Amygdala (tissue), 56 donors: Measurements from ENCODE around the gene HLA-DOA.

Source experiments
- DNase-seq, 56 donors: peaks; one replicate each; lab custom pipeline; 2025; lab: John Stamatoyannopoulos, UW

The HLA-DOA gene

DNA sequence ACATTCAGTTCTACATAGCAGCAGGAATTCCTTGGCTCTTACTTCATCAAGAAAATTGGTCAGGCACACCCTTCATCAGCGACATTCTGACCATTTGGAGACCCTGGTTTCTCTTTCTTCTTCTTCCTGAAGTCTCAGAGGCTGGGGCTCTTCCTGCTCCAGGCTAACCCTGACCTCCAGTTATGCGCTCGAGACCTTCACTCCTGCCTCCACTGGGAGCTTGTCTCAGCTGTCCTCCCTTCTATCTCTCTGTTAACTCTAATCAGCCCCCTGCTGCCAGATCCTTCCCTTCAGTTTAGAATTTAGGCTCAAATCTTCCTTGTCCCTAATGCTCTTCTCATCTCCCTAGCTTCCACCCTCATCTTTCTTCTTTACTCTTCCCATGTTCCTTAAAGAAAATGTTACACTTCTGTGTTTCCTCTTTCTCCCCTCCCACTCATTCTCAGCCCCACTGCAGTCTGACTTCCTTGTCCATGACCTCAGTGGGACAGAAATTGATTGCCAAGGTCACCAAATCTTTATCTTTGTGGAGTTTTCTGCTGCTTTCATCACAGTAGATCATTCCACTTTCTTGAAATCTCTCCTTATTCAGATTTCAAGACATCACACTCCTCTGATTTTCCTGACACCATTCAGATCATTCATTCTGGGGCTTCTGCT is 8.4 kb upstream of the HLA-DOA start:
- no peak for DNase-seq

DNA sequence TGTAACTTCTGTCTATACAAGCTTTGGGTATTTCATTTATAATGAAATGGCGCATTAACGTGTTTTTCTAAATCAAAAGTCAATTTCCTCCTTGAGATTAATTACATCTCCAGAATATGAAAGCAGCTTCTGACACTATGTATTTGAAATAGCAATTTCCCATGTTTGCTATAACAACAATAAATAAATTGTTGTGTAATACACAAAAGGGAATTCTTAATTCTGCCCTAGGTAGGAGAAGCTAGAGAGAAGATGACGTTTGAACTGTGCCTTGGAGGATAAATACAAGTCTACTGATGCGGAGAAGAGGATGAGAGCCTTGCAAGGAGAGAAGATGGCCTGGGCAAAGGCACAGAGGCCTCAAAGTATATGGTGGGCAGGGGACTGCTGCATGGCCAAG is 7.6 kb upstream of the HLA-DOA start:
- DNase-seq = no peak

DNA sequence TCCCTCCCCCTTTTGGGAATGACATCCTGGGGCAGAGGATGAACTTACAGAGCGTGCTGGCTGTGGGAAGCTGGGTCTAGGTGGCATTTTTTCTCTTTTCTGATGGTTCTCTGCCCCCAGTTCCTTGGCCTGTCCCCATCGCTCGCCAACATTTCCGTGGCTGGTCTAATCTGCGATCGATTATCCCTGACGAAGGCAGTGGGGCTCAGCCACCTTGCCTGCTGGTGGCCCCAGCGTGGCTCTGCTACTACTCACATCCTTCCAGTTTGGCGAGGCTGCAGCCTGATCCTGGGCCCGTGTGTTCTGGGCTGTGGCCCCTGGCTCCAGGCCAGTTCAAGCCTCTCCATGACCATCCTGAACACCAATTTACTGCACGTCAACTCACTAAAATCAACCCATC is 6.4 kb upstream of the HLA-DOA start:
- DNase-seq = no peak

DNA sequence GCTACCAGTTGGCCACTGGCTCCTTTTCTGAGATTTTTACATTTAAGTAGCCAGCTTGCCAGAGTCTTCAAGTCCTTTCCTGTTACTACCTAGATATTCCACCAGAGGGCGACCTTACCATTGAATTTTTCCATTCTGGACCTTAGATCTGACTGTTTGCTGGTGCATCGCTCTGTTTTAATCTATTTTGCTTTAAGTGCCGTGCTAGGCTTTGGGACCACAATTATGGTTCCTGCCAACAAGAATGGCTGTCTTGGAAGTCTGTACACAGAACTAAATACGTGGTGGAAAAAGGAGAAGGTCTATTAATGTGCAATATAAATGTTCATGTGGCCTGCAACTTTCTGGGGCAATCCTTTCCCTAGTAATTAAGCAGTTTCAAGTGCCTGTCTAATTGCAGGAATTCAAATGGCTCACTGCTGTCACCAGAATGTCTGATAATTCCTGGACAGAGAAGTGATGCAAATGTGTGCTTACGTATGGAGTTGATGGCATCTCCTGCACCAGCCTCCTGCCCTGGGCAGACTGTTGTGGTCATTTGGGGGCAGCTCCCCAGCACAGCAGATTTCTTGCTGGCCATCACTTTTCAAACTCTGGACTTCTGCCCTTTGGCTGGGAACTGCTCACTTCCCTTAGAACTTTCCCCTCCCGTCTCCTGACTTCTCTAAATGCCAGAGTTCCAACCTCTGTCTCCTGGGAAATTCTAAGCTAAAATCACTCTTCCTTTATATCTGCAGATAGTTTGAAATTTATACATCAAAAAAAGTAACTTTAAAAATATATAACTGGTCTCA is 5.6 kb upstream of the HLA-DOA start:
- peak in 21 of 56 donors; percentile 3 to 72 (median 22) for DNase-seq

DNA sequence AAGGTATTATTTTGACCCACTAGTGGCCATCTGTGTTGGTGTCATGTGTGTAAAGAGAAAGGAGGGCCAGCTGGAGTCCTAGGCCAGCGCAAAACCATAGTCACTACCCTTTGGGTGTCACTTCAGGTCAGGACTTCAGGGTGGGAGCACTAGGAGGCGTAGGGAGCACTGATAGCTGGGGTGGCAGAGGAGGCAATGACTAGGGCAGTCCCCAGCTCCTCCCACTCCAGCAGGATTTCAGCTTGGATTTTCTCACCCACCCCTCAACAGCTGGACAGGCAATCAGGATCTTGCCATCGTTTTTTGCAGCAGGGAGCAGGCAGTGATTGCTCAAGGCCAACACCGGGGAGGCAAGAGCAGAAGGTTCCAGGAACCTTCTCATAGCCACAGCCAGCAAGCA is 4.2 kb upstream of the HLA-DOA start:
- no peak for DNase-seq

DNA sequence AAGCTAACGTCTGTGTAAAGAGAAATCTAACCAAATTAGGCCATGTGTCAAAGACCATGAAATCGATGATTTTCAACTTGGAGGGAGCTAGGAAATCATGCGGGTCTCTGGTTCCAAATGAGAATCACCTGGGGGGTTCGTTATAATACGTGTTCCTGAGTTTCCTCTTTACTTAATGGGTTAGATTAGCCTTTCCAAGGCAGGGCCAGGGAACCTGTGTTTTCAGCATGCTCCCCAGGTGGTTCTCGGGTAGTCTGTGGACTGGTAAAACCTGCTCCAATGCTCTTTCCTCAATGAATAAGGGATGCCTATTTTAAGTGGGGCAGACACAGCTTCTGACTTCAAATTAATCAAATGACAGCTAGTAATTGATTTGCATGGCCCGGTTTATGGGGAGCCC is 965 bp upstream of the HLA-DOA start:
- DNase-seq = no peak

DNA sequence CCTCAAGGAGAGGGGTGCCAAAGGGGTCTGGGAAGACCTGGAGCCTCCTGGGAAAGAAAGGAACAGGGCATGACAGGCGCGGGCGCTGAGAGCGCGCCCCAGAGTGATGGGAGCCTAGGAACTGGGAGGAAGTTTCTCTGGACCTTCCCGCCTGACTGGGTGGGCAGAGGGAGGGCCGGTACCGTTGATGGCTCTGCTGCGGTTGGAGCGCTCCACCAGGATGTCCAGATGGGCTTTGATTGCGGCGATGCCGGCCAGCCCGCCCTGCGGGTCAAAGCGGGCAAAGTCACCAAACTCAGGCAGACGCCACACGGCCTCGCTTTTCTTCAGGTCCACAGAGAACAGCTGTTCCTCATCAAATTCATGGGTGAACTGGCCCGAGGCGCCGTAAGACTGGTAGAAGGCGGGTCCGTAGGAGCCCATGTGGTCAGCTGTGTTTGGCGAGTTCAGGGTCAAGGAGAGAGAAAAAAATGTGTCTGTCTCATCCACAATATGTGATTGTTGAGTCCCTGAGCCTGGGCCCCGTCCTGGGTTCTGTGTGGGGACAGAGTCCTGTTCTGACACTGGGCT is 1.5 kb downstream of the HLA-DOA start:
- DNase-seq = no peak

DNA sequence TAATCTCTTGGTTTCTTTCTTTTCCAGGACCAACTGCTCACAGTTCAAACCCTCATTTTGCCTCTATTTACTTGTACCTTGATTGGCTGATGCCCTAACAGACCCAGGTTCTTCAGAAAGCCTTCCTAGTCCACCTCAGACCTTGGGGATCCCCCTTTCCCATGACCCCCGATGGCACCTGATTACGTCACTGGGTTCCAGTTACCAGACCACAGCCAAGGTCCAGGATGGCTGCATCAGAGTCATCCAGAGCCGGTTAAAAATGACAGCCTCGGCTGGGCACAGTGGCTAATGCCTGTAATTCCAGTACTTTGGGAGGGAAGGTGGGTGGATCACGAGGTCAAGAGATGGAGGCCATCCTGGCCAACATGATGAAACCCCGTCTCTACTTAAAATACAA is 4.5 kb downstream of the HLA-DOA start:
- no peak for DNase-seq

DNA sequence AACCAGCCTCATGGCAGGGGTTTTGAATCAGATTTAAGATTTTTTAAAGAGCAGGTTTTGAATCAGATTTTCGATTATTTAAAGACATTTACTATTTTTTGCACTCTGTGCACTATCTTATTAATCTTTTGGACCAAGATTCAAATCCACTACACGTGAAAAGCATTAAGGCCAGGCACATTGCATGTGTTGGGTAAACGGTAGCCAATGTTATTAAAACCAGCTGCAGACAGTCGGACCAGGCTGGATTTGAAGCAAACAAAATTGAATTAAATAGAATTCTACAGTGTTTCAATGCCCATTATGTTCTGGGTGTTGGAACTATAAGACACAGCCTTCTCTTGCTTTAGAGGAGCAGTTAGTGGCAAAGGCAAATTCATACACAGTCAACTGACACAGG is 7.7 kb downstream of the HLA-DOA start:
- DNase-seq = no peak

DNA sequence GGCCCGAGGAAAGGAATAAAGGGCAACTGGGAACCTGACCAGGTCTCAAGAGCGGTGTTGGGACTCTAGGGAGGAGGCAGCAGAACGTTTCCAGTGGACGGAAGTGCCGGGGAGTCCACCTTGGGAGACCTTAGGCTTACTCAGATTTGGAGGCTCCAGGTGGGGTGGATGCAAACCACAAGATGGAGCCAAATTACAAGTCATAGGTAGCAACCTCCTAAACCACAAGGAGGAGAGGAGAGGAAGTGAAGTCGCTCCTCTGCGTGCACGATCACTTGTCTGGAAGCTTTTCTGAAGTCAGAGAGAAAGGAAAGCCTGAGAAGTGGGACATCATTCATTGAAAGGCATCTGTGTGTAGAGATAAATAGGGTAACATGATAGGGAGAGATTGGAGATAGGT is 9.3 kb downstream of the HLA-DOA start:
- no peak for DNase-seq

DNA sequence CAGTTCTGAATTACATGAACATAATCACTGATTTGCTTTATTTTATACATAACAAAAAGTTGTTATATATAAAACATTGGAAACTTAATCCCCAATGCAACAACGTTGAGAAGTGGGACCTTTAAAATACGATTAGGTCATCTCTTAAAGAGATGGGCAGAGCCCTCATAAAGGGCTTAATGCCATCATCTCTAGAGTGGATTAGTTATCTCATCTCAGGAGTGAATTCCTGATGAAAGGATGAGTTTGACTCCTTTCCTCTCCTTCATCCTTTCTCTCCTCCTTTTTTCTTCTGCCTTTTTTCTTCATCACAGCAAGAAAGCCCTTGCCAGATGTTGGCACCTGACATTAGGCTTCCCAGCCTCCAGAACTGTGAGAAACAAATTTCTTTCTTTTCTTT is 13.9 kb downstream of the HLA-DOA start:
- DNase-seq = no peak

DNA sequence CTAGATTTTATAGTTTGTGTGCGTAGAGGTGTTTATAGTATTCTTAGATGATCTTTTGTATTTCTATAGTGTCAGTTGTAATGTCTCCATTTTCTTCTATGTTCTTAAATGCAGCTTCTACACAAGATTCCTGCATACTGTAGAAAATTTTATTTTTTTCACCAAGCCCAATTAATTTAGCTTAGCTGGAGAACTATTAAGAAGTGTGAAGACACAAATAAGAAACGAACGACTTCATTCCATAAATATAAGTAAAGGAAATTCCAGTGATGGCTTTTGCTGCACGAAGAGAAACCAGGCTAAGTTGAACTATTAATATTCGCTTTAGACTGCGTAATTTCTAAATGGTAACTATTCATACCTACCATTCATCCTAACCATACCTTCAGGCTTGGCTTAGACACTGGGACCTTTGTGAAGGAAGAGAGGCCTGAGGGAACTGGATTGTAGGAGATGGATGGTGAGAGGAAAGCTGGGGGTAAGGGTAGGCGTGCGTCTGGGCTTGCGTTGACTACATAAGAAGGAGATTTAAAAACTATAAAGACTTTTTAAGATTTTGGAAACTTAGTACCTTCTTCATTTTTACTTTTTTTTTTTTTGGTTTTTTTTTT is 15.9 kb downstream of the HLA-DOA start:
- DNase-seq = no peak

DNA sequence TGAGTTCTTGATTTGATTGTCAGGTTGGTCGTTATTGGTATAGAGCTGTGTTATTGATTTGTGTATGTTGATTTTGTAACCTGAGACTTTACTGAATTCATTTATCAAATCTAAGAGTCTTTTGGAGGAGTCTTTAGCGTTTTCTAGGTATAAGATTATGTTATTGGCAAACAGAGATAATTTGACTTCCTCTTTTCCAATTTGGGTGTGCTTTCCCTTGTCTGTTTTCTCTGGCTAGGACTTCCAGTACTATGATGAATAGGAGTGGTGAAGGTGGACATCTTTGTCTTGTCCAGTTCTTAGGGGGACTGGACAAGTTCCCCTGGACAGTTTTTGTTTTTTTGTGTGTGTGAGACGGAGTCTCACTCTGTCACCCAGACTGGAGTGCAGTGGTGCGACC is 17.4 kb downstream of the HLA-DOA start:
- DNase-seq = no peak

DNA sequence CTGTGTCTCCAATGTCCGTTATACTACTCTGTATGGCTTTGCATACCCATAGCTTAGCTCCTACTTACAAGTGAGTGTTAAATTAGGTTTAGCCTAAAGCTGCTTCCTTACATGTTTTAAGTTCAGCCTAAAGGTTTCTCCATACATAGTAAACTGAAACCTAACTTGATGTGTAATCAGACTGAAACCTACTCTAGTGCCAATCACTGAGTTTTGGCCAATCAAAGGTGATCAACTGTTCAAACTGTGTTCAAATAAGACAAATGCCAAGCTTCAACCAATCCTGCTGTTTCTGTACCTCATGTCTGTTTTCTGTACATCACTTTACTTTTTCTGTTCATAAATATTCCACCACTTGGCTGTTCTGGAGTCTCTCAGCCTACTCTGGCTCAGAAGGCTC is 20.0 kb downstream of the HLA-DOA start:
- no peak for DNase-seq

DNA sequence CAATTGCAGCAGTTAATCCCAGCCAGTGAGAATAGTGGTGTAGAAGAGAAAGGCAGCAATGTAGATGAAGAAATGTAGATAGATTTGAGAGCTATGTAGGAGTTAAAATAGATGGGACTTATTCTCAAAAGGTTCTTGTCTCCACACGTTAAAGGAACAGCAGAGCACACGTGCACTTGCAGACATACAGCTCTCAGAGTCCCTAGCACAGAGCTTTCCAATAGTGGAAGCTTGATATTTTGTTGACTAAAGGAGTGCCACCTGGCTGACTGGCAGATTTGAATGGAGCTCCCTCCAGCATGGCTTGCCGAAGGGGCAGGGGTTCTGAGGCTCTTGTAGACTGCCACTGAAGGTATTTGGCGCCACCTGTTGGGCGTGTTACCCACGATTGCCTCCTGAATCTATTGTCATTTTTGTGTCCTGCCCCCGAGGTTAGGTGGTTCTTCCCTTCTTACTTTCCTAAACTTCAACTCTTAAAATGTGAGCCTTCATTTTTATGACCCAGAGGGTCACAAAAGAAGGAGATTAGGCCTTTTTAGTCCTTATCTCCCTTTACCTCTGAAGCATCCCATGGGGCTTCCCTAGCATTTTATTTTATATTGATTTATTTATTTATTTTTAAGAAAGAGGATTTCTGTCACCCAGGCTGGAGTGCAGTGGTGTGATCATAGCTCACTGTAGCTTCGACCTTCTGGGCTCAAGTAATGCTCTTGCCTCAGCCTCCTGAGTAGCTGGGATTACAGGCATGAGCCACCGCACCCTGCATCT is 24.6 kb downstream of the HLA-DOA start:
- DNase-seq = peak in 53 of 56 donors; percentile 15 to 93 (median 61)

DNA sequence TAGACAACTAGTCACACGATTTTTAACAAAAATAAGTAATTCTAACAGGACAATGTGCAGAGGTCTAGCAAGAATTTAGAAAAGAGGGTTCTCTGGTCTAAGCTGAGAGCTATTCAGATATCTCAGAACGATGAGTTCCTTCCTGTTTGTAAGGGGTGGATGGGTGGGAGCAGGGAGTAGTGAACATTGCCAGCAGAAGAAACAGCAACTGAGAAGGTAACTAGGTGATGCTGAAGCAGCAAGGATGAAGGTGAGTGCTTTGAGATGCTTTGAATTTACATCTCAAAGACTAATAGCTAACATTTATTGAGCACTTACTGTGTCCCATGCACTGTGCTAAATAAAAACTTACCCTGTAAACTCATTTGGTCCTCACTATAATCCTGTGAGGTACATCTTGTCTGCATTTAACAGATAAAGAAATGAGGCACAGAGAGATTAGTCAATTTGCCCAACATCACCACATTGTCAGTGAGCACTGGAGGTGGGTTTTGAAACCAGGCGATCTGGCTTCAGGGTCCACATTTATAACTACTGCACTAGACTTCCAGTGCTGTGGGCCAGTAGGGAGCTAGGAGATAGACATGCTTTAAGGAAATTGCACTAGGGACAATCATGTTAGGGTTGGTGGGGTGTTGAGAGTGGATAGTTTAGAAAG is 25.3 kb downstream of the HLA-DOA start:
- no peak for DNase-seq

DNA sequence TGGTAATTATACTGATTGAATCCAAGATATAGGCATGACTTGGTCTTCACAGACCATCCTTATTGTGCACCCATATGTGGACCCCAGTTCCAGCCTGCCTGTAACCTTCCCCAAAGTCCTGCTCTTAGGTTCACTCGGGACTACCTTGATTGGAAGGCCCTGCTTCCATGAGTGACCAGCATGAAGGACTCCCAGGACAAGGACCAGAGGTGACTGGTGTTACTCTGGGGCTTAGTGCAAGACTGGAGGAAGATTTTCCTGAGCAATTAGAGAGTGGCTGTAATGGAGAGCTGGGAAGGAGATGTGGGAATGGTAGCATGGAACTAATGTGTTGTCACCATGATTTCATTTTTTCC is 25.9 kb downstream of the HLA-DOA start:
- DNase-seq = no peak

DNA sequence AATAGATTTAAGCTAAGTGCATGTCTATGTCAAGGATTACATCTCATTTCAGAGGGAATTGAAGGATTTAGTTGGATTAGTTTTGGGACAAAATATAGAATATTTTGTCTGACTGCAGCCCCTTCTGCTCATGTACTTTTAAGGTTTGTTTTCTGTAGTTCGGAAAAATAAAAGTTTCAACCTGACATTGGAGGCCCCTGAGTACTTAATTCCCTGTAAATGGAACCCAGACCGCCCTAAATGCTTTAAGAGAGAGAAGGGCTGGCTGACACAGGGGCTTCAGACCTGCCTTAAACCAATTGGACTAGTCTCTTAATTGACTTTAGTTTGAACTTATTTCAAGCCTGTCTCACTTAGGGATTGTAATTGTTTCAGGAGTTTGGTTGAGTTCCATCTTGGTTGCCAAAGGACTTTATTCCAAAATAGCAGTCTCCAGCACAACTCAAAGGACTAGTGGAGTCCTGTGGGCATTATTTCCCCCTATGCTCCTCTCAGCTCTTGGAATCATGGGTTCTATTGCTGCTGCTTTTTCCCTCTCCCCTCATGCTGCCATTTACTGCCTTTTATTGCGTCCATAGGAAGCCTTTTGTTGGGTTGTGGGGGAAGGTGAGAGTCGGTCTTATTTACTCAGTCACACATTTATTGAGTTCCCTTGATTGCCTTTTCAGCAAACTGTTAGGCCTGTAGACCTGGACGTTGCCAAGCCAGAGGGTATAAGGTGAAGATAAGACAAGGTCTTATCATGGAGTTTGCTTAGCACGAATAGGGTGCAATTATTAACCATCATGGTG is 26.5 kb downstream of the HLA-DOA start:
- no peak for DNase-seq

DNA sequence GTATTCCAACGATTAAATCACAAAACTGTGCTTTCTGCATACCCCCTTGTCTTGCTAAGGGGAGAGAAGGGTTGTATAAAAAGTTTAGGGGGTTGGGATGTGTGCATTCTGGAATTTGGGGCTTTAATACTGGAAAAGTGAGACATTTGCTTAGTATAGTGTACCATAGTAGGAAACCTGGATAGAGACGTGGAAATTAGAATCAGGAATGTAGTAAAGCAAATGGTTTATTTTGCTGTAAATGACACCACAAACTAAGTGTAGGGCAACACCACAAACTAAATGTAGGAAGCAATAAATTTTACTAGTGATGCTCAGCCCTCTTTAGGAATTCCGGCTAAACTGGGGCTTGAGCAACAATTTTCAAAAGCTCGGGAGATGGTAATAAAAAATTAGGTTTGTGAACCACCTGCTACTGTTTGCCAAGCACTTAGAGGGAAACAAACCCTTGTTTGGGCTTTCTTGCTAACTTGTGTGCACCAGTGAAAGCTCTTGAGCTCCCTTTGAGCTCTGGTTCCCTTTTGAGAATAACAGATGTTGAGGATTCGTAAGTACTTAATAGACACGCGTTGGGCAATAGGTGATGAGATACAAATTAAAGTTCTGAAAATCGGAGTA is 27.2 kb downstream of the HLA-DOA start:
- DNase-seq = no peak
